ENCODE results near the gene MAPKAP1.

DNA sequence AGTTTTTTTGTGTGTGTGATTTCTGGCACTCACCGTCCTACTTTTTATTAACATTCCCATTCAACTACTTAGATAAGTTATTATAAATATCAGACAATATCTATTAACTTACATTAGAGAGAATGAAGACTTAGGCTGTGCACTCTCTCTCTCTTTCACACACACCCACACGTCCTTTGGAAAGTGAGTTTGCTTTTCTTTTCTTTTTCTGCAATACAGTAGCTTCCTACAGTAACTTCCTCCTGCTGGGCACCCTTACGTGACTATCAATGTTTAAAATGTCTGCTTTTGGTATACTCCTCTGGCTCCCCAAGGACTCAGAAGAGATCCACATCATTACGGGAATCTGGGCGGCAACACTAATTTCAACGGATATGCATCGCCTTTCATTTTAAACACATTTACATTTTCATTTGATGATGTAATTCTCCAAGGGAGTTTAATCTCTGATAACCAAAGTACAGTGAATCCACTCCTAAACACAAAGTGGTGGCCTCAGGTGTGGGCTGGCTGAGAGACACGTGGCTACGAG lies 179.5 kb downstream of the MAPKAP1 start:
- TF ChIP-seq RAD21 (IDR thresholded peaks at IDR 0.05; ENCODE audit: low read depth) (no peak), EGR1 (IDR thresholded peaks at IDR 0.05) (no peak), ZBTB7A (IDR thresholded peaks at IDR 0.05; ENCODE audit: low read depth) (no peak), TCF12 (IDR thresholded peaks at IDR 0.05; ENCODE audit: low read depth) (no peak), EP300 (IDR thresholded peaks at IDR 0.05; ENCODE audit: borderline replicate concordance) (no peak)
- TF ChIP-seq, protein P1, sequence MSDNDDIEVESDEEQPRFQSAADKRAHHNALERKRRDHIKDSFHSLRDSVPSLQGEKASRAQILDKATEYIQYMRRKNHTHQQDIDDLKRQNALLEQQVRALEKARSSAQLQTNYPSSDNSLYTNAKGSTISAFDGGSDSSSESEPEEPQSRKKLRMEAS (IDR thresholded peaks at IDR 0.05), result no peak
- TF ChIP-seq, protein P2, sequence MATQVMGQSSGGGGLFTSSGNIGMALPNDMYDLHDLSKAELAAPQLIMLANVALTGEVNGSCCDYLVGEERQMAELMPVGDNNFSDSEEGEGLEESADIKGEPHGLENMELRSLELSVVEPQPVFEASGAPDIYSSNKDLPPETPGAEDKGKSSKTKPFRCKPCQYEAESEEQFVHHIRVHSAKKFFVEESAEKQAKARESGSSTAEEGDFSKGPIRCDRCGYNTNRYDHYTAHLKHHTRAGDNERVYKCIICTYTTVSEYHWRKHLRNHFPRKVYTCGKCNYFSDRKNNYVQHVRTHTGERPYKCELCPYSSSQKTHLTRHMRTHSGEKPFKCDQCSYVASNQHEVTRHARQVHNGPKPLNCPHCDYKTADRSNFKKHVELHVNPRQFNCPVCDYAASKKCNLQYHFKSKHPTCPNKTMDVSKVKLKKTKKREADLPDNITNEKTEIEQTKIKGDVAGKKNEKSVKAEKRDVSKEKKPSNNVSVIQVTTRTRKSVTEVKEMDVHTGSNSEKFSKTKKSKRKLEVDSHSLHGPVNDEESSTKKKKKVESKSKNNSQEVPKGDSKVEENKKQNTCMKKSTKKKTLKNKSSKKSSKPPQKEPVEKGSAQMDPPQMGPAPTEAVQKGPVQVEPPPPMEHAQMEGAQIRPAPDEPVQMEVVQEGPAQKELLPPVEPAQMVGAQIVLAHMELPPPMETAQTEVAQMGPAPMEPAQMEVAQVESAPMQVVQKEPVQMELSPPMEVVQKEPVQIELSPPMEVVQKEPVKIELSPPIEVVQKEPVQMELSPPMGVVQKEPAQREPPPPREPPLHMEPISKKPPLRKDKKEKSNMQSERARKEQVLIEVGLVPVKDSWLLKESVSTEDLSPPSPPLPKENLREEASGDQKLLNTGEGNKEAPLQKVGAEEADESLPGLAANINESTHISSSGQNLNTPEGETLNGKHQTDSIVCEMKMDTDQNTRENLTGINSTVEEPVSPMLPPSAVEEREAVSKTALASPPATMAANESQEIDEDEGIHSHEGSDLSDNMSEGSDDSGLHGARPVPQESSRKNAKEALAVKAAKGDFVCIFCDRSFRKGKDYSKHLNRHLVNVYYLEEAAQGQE (IDR thresholded peaks at IDR 0.05; ENCODE audit: low read depth), result no peak
